ENCODE data around the gene QRSL1.

The QRSL1 gene

DNA sequence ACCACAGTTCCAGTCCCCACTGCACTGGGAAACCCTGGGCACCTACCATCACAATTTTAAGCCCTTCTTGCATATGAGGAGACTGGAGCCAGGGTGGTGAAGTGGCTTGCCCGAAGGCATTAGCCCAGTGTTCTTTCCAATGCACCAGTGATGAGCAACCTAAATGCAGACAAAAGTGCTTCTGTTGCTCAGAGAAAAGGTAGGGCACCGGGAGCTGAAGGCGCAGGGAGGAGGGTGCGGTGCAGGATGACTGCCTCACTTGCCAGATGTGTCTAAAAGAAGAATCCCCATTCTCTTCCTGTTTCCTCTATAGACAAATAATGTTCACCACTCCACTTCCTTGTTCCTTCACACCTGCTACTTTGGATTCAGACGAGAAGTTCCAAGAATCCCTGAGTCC, 86.5 kb downstream of the QRSL1 start:
- DNase-seq (ENCODE audit: extremely low spot score): no peak
- ChIA-PET CTCF (no interaction called here), POLR2A (no interaction called here)
- TF ChIP-seq SP1 (IDR thresholded peaks at IDR 0.05) (no peak), FOXA1 (IDR thresholded peaks at IDR 0.05) (no peak), FOXK2 (IDR thresholded peaks at IDR 0.05) (no peak), HDGF (IDR thresholded peaks at IDR 0.05; ENCODE audit: borderline replicate concordance) (no peak)
- TF ChIP-seq, protein P1, sequence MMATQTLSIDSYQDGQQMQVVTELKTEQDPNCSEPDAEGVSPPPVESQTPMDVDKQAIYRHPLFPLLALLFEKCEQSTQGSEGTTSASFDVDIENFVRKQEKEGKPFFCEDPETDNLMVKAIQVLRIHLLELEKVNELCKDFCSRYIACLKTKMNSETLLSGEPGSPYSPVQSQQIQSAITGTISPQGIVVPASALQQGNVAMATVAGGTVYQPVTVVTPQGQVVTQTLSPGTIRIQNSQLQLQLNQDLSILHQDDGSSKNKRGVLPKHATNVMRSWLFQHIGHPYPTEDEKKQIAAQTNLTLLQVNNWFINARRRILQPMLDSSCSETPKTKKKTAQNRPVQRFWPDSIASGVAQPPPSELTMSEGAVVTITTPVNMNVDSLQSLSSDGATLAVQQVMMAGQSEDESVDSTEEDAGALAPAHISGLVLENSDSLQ (IDR thresholded peaks at IDR 0.05): no peak

DNA sequence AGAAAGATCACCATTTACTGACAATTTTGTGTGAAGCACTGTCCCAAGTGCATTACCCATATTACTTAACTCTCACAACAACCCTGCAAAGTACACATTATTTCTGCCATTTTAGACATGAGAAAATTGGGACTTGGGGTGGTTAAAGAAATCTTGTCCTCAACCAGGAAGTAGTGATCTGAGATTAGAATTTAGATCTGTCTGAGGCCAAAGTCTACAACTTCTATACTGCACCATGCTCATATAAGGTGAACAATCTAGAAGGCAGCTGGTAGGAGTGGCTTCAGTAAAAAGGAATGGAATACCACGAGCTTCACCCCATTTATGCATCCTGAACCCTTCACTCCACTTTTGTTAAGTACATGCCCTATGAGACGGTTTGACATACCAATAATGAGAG, 87.6 kb downstream of the QRSL1 start:
- no peak for DNase-seq (ENCODE audit: extremely low spot score)
- ChIA-PET CTCF (no interaction called here), POLR2A (no interaction called here)
- TF ChIP-seq ELF4 (IDR thresholded peaks at IDR 0.05) (no peak), ZNF384 (IDR thresholded peaks at IDR 0.05) (no peak), BHLHE40 (IDR thresholded peaks at IDR 0.05; ENCODE audit: borderline replicate concordance) (no peak), SP1 (IDR thresholded peaks at IDR 0.05) (no peak), ARNT (IDR thresholded peaks at IDR 0.05) (no peak), L3MBTL2 (conservative IDR thresholded peaks at IDR 0.05) (no peak), LEF1 (IDR thresholded peaks at IDR 0.05; ENCODE audit: borderline replicate concordance) (no peak), FOXA1 (IDR thresholded peaks at IDR 0.05) (no peak), CTBP1 (IDR thresholded peaks at IDR 0.05; ENCODE audit: borderline replicate concordance) (no peak), HDGF (IDR thresholded peaks at IDR 0.05; ENCODE audit: borderline replicate concordance) (no peak), FOXM1 (IDR thresholded peaks at IDR 0.05; ENCODE audit: borderline replicate concordance) (no peak)
- TF ChIP-seq, protein P1 (IDR thresholded peaks at IDR 0.05): no peak
